GM13976 (cell line): ENCODE data around the gene ABHD6.
"Not testable (repeated sequence)": the region's sequence is repeated elsewhere in the genome, so short reads cannot be mapped to it uniquely, and the experiment has no call there.

ENCODE experiments used
- DNase-seq: peaks from one replicate; pipeline ENCODE4 v3.0.0; 2012; ENCODE audit warnings: low spot score
- CTCF ChIP-seq: IDR thresholded peaks from 2 replicates; pipeline ENCODE4 v1.5.1; 2012; ENCODE audit warnings: borderline replicate concordance, mild to moderate bottlenecking; ENCODE audit not compliant: insufficient read depth; ENCODE audit errors: extremely low read depth, missing control alignments, control extremely low read depth
- in situ Hi-C: fragments of 300-500 bp; cut with MboI; formaldehyde crosslinking; loops from one replicate; pipeline ENCODE4 v1.12.0; 2022; ENCODE audit warnings: low sequenced_read_pairs, mixed read lengths, inconsistent platforms; ENCODE audit not compliant: unreplicated experiment

The ABHD6 gene

GRCh38 chr3:58260261-58260731, 22.7 kb downstream of the ABHD6 start:
- no peak for TF ChIP-seq CTCF
- in situ Hi-C loops: no loop called here
- no peak for DNase-seq

GRCh38 chr3:58260733-58261132, 23.1 kb downstream of the ABHD6 start:
- no peak for DNase-seq
- in situ Hi-C loops: no loop called here
- no peak for TF ChIP-seq CTCF

GRCh38 chr3:58261954-58262666, 24.5 kb downstream of the ABHD6 start:
- DNase-seq: no peak
- TF ChIP-seq CTCF: no peak
- in situ Hi-C loops: no loop called here

GRCh38 chr3:58266577-58266976, 29.0 kb downstream of the ABHD6 start:
- DNase-seq: no peak
- TF ChIP-seq CTCF: no peak
- in situ Hi-C loops: no loop called here

GRCh38 chr3:58267543-58267942, 30.0 kb downstream of the ABHD6 start:
- DNase-seq, in situ Hi-C loops: not testable (repeated sequence)

- DNase-seq: no peak
- TF ChIP-seq CTCF: no peak
- in situ Hi-C loops: no loop called here
Observed at GRCh38 chr3:58269356-58269755, 31.8 kb downstream of the ABHD6 start.

GRCh38 chr3:58270485-58270884, 32.9 kb downstream of the ABHD6 start:
- no peak for TF ChIP-seq CTCF
- in situ Hi-C loops: no loop called here
- no peak for DNase-seq
